NCI-H1092 treated with DMSO at 0.1 percent for 48 hours (cell line): ENCODE data around the gene PDCD7.
"Not testable (repeated sequence)": the region's sequence is repeated elsewhere in the genome, so short reads cannot be mapped to it uniquely, and the experiment has no call there.

ENCODE experiments used
- DNase-seq: peaks from one replicate; lab custom pipeline; 2025; lab: John Stamatoyannopoulos, UW

Gene PDCD7, protein sequence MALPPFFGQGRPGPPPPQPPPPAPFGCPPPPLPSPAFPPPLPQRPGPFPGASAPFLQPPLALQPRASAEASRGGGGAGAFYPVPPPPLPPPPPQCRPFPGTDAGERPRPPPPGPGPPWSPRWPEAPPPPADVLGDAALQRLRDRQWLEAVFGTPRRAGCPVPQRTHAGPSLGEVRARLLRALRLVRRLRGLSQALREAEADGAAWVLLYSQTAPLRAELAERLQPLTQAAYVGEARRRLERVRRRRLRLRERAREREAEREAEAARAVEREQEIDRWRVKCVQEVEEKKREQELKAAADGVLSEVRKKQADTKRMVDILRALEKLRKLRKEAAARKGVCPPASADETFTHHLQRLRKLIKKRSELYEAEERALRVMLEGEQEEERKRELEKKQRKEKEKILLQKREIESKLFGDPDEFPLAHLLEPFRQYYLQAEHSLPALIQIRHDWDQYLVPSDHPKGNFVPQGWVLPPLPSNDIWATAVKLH

DNA sequence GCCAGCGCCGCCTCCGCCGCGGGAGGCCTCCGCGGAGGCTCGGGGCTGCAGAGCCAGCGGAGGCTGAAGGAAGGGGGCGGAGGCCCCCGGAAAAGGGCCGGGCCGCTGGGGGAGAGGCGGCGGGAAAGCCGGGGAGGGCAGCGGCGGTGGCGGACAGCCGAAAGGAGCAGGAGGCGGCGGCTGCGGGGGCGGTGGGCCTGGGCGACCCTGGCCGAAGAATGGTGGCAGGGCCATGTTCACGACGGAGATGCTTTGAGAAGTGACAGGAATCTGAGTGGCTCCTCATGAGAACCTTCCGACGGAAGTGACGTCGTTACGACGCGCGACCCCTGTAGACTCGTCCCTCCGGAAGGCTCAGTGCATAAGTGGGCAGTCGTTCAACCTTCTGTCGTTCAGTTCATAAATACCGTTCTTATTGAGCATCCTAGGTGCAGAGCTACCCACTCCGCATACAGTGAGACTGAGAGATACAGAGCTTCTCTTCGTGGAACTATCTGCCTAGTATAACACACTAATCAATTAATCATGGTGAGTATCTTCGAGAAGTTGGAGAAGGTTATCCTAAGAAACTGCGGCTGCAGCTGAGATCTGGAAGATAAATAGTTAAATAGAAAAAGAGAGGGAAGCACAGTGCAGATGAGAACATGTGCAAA lies at the start of gene PDCD7:
TSS of gene PDCD7 (minus strand) at position 261 of the 653 bp plus-strand sequence. CDS start at position 234, 27 bp downstream.
- DNase-seq = peak; percentile 82

DNA sequence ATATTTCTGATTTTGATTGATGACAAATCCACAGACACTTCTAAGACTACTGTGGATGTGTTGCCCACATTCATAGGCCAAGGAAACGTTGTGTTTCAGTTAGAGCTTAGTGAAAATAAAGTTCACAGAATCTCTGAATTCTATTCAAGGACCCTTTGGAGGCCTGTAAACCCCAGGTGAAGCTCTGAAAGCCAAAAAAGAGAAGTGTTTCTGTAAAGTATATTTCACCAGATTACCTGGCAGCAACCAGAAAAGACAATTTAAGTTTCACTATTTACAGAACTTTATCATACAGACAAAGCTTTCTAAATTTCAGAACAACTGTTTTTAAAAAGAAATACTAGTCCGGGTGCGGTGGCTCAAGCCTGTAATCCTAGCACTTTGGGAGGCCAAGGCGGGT lies 48.9 kb upstream of the PDCD7 start:
- no peak for DNase-seq

- not testable (repeated sequence) for DNase-seq
These were observed 48.2 kb upstream of the PDCD7 start for GRCh38 chr15:65181582-65182353.

- DNase-seq = no peak
These were observed 46.6 kb upstream of the PDCD7 start for GRCh38 chr15:65180167-65180566.

DNA sequence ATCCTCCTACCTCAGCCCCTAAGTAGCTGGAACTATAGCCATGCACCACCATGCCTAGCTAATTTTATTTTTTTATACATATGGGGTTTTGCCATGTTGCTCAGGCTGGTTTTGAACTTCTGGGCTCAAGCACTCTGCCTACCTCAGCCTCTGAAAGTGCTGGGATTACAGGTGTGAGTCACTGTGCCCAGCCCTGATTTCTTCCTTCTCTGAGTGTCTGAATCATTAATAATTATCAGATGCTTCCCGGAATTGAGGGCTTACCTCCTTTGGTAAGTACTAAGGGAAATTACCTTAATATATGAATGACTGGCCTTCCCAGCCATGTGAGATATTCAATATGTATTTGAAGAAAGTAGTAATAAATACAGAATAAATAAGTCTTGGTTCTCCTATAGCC lies 44.3 kb upstream of the PDCD7 start:
- DNase-seq = no peak

DNA sequence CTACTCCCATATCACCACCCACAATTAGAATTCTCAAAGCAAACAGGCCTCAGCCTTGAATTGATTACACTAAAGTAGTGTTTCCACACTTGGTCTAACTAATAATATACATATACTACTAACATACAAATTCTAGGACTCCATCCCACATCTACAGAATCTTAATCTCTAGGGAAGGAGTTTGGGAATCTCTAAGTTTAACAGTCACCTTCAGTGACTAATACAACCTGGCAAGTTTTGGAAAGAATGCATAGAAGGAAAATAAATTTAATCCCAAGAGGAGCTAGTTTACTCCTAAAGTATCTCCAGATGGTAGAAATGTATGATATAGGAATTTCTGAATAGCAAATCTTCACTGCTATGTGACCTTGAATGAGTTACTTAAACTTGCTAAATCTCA lies 42.4 kb upstream of the PDCD7 start:
- no peak for DNase-seq

DNA sequence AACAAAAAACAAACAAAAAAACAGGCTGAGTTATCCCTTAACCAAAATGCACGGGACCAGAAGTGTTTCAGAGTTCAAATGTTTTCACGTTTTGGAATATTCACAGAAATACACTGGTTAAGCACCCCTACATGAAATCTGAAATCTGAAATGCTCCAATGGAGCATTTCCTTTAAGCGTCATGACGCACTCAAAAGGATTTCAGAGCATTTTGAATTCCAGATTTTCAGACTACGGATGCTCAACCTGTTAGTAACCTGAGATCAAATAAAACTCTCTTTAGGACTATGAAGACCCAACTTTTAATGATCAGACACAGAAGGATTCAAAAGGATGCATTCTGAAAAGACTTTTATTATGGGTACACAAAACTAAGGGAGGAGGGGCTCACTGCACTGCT lies 41.9 kb upstream of the PDCD7 start:
- no peak for DNase-seq

GRCh38 chr15:65174509-65174908 lies 40.9 kb upstream of the PDCD7 start:
- no peak for DNase-seq

DNA sequence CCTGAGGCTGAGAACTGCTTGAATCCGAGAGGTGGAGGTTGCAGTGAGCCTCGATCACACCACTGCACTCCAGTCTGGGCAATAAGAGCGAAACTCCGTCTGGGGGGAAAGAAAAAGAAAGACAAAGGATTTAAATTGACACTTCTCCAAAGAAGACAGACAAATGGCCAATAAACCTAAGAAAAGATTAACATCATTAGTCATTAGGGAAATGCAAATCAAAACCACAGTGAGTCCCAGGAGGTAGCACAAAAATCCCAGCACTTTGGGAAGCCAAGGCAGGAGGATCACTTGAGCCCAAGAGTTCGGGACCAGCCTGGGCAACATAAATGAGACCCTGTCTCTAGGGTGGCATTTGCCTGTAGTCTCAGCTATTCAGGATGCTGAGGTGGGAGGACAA lies 38.9 kb upstream of the PDCD7 start:
- DNase-seq = no peak

- no peak for DNase-seq
These were observed 37.8 kb upstream of the PDCD7 start for GRCh38 chr15:65171428-65171827.

DNA sequence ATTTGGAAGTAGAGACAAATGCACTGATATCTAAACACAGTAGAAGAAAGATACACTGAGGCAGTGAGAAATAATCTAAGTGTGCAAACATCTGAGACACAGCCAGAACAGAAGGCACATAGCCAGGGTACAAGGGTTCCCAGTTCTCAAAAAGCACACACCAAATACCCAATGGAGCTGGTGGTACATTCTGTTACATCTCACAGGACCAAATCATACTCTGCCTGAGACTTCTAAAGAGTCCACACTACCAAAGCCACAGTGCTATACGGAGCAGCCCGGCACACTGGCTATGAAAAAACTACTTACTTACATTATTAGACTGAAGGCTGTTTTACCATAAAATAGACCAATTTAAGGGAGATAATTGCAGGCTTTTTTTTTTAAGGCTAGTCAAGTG lies 32.3 kb upstream of the PDCD7 start:
- DNase-seq = no peak

- no peak for DNase-seq
These were observed 30.5 kb upstream of the PDCD7 start for GRCh38 chr15:65164139-65164538.

- DNase-seq = no peak
These were observed 29.4 kb upstream of the PDCD7 start for GRCh38 chr15:65163041-65163440.

GRCh38 chr15:65156692-65157091 lies 23.1 kb upstream of the PDCD7 start:
- no peak for DNase-seq

GRCh38 chr15:65154720-65155119 lies 21.1 kb upstream of the PDCD7 start:
- no peak for DNase-seq

- DNase-seq = no peak
These were observed 14.3 kb upstream of the PDCD7 start for GRCh38 chr15:65147902-65148301.

GRCh38 chr15:65146438-65146837 lies 12.8 kb upstream of the PDCD7 start:
- no peak for DNase-seq

GRCh38 chr15:65138631-65139030 lies 5.0 kb upstream of the PDCD7 start:
- not testable (repeated sequence) for DNase-seq

GRCh38 chr15:65137893-65138292 lies 4.3 kb upstream of the PDCD7 start:
- DNase-seq = not testable (repeated sequence)

DNA sequence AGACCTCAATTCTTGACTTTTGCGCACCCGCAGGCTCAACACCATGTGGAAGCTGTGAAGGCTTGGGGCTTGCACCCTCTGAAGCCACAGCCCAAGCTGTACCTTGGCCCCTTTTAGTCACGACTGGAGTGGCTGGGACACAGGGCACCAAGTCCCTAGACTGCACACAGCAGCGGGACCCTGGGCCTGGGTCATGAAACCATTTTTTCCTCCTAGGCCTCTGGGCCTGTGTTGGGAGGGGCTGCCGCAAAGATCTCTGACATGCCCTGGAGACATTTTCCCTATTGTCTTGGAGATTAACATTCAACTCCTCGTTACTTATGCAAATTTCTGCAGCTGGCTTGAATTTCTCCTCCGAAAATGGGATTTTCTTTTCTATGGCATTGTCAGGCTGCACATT lies 3.5 kb upstream of the PDCD7 start:
- DNase-seq = not testable (repeated sequence)

GRCh38 chr15:65134538-65134937 lies 930 bp upstream of the PDCD7 start:
- DNase-seq = no peak

GRCh38 chr15:65132878-65133547 lies 595 bp downstream of the PDCD7 start:
- no peak for DNase-seq
